HG03103 (cell line): ENCODE results near the gene SSUH2.
A peak's percentile ranks its signal among the peaks of the same experiment; 100 is the strongest.
"Not testable (repeated sequence)": the region's sequence is repeated elsewhere in the genome, so short reads cannot be mapped to it uniquely, and the experiment has no call there.

ENCODE experiments used
- ATAC-seq: cut with Tn5 transposase; IDR thresholded peaks from one replicate; pipeline ENCODE4 v1.9.1; 2021; ENCODE audit warnings: low read depth; ENCODE audit not compliant: unreplicated experiment

Gene SSUH2

GRCh38 chr3:8584661-8585060, 59.9 kb downstream of the SSUH2 start:
- no peak for ATAC-seq

- no peak for ATAC-seq
Measured at GRCh38 chr3:8581806-8582445, 62.7 kb downstream of the SSUH2 start.

GRCh38 chr3:8581373-8581772, 63.2 kb downstream of the SSUH2 start:
- ATAC-seq, result no peak

GRCh38 chr3:8580434-8580833, 64.2 kb downstream of the SSUH2 start:
- not testable (repeated sequence) for ATAC-seq

- ATAC-seq, result no peak
Measured at GRCh38 chr3:8579943-8580342, 64.7 kb downstream of the SSUH2 start.

GRCh38 chr3:8579096-8579495, 65.5 kb downstream of the SSUH2 start:
- peak; percentile 99 for ATAC-seq

GRCh38 chr3:8578282-8578681, 66.3 kb downstream of the SSUH2 start:
- no peak for ATAC-seq

GRCh38 chr3:8576841-8577571, 67.6 kb downstream of the SSUH2 start:
- no peak for ATAC-seq

GRCh38 chr3:8576436-8576835, 68.2 kb downstream of the SSUH2 start:
- no peak for ATAC-seq

GRCh38 chr3:8575364-8576104, 69.1 kb downstream of the SSUH2 start:
- ATAC-seq, result no peak

GRCh38 chr3:8574670-8575322, 69.8 kb downstream of the SSUH2 start:
- ATAC-seq, result no peak

GRCh38 chr3:8574040-8574669, 70.4 kb downstream of the SSUH2 start:
- no peak for ATAC-seq

- ATAC-seq, result no peak
Measured at GRCh38 chr3:8573342-8573926, 71.2 kb downstream of the SSUH2 start.

- no peak for ATAC-seq
Measured at GRCh38 chr3:8571256-8571655, 73.3 kb downstream of the SSUH2 start.
